Thyroid gland (tissue), 4 donors: ENCODE results near the gene EHBP1.

ENCODE experiments used
- POLR2A ChIP-seq, 2 donors: fragments of 450-650 bp; IDR thresholded peaks; one replicate each; pipeline ENCODE4 v1.6.1; 2017; ENCODE audit warnings: antibody characterized with exemption in 2 of 2, mild to moderate bottlenecking in 2 of 2, moderate library complexity in 1 of 2
- TF ChIP-seq, protein P1 (sequence below), 6 experiments: fragments of 200-600 bp in 3 of 6; fragments of 450-650 bp in 3 of 6; sonication (generic) in 3 of 6; IDR thresholded peaks; one replicate each; pipeline ENCODE4 v1.5.1; 2016 to 2019; ENCODE audit warnings: antibody characterized with exemption in 6 of 6, mild to moderate bottlenecking in 2 of 6, inconsistent platforms in 1 of 6, moderate library complexity in 1 of 6

- TF ChIP-seq, protein P1, sequence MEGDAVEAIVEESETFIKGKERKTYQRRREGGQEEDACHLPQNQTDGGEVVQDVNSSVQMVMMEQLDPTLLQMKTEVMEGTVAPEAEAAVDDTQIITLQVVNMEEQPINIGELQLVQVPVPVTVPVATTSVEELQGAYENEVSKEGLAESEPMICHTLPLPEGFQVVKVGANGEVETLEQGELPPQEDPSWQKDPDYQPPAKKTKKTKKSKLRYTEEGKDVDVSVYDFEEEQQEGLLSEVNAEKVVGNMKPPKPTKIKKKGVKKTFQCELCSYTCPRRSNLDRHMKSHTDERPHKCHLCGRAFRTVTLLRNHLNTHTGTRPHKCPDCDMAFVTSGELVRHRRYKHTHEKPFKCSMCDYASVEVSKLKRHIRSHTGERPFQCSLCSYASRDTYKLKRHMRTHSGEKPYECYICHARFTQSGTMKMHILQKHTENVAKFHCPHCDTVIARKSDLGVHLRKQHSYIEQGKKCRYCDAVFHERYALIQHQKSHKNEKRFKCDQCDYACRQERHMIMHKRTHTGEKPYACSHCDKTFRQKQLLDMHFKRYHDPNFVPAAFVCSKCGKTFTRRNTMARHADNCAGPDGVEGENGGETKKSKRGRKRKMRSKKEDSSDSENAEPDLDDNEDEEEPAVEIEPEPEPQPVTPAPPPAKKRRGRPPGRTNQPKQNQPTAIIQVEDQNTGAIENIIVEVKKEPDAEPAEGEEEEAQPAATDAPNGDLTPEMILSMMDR (IDR thresholded peaks at IDR 0.05): no peak
- no peak for TF ChIP-seq POLR2A (IDR thresholded peaks at IDR 0.05)
These were observed 375.9 kb downstream of the EHBP1 start for GRCh38 chr2:63081404-63081803.
